ENCODE measurements around the gene B4GALNT3.

The B4GALNT3 gene

GRCh38 chr12:602700-603068 is 142.9 kb downstream of the B4GALNT3 start:
- DNase-seq = no peak

- no peak for DNase-seq
Measured at GRCh38 chr12:604956-605355, 145.2 kb downstream of the B4GALNT3 start.

GRCh38 chr12:607541-608001 is 147.8 kb downstream of the B4GALNT3 start:
- DNase-seq = no peak

- no peak for DNase-seq
Measured at GRCh38 chr12:608413-608812, 148.7 kb downstream of the B4GALNT3 start.

- DNase-seq = no peak
Measured at GRCh38 chr12:608921-609320, 149.2 kb downstream of the B4GALNT3 start.

- DNase-seq = no peak
Measured at GRCh38 chr12:611721-612120, 152.0 kb downstream of the B4GALNT3 start.

- no peak for DNase-seq
Measured at GRCh38 chr12:612293-612692, 152.6 kb downstream of the B4GALNT3 start.

GRCh38 chr12:612886-613285 is 153.1 kb downstream of the B4GALNT3 start:
- DNase-seq = no peak
